HG03280 (cell line): ENCODE results near the gene TECPR1.

Experiments used
- ATAC-seq: cut with Tn5 transposase; IDR thresholded peaks from one replicate; pipeline ENCODE4 v1.9.1; 2021; ENCODE audit warnings: mild to moderate bottlenecking, moderate library complexity; ENCODE audit not compliant: unreplicated experiment

Gene TECPR1

DNA sequence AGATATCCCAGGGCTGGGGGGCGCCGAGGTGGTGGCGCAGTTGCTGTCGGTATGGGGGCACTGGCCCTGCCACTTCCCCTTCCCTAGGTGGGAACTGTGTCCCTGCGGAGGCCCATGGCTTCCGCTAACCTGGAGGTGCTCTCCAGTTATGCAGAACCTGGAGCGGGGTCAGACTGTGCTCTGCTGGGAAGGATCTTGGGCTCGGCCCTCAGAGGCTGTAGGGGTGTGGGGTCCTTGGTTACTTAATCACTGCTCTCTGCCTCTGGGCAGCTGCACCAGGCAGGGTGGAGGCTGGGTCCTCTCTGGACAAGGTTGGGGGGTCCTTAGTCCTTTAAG lies 31.8 kb upstream of the TECPR1 start:
- no peak for ATAC-seq

GRCh38 chr7:98283127-98283886 lies 31.3 kb upstream of the TECPR1 start:
- no peak for ATAC-seq

DNA sequence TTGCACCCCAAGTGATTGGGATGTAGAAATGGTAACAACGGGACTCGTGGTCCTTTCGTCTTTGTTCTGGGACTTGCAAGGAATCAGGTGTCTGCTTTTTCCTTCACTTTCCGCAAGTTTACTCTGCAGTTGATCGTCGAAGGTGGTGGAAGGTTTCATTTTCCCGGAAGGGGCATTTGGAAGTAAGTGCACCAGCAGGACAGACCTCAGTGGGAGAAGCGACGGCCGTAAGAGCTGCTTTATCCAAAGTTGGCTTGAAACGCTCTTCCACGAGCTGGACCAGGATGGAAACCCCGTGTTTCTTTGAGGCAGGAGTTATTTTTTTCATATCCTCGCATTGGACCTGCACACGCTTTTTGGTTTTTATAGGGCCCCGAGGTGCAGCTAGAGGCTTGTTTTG lies 30.7 kb upstream of the TECPR1 start:
- ATAC-seq, result no peak

GRCh38 chr7:98281757-98282606 lies 29.9 kb upstream of the TECPR1 start:
- ATAC-seq, result peak; percentile 30

DNA sequence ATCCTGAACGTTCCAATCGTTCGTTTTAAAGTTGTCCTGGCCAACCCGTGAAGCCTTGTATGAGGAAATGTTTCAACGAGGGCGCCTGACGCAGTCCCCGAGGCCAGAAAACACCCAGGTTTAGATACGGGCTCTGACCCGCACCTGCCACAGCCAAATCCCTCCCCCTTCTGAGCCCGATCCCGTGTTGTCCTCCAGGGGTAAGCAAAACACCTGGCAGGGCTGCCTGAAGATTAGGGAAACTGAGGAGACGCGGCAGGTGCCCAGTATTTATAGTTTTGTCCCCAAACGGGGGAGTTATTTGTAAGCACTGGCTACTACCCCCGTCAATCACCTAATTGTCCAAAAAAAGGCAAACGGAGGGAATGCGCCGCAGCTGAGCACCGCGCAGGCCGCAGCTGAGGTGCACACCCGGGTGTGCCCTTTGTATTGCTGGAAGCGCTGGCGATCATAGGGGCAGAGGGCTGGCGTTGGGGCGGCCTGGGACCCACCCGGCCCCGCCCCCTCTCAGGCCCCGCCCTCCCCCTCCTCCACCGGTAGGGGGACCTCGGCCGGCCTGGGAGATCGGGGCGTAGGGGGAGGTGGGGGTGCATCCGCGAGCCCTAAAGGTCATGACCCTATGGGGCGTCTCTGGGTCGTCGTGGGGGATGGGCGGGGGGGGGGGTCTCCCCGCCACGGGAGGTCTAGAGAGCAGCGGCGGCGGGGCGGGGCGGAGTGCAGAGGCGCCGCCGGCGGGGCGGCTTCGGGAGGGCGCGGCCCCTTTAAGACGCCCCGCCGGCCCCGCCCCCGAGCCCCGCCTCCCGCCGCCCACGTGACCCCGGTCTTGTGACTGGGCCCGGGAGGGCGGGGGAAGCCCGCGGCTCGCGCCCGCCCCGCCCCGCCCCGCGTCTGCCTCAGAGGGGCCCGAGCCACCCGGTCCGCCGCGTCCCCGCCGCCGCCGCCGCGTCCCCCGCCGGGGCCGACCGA lies 29.0 kb upstream of the TECPR1 start, which contains the start of gene BRI3:
Gene BRI3, plus strand, starts transcription at position 896 of the 966 bp plus-strand sequence. CDS start 110 bp downstream, outside the sequence.
- ATAC-seq, result peak; percentile 78

GRCh38 chr7:98280296-98280695 lies 28.3 kb upstream of the TECPR1 start:
- no peak for ATAC-seq

DNA sequence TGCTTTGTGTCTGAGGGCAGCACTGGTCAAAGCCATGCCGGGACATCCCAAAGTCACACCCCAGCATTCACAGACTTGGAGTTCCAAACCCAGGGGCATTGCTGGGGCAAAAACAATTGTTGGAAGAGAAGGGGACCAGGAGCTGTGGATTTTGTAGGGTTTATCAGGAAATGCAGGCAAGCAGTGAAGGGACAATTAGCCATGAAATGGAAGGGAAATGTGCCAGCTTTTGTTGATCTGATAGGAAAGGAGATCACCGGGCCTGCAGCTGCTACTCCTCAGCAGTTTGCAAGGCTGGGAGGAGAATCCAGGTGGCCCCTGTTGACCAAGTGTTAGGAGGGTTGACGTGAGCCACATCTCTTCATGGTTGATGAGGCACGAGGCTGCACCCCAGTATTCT lies 26.9 kb upstream of the TECPR1 start:
- ATAC-seq, result no peak

- ATAC-seq, result no peak
These were observed 26.4 kb upstream of the TECPR1 start for GRCh38 chr7:98278408-98278807.

DNA sequence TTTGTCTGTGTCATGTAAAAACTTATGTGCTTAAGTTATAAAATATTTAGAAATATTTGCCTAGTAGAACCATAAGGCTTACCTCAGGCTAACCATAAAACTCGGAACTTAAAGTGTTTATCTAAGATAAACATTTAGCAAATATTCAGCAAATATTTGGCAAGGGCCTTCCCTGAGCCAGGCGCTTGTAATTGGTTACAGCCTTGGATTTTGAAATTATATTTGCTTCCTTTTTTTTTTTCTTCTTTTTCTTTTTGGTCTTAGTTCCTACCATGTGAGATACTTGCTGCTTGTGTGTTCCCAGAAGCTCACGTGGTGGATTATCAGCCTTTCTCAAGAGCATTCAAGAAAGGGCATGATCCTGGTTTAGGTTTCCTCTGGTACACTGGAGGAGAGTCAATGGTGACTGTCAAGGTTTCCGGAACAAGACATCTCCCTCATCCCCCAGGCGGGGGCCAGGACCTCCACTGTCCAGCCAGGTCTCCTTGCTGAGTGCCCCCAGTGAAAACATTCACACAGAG lies 24.3 kb upstream of the TECPR1 start:
- no peak for ATAC-seq

DNA sequence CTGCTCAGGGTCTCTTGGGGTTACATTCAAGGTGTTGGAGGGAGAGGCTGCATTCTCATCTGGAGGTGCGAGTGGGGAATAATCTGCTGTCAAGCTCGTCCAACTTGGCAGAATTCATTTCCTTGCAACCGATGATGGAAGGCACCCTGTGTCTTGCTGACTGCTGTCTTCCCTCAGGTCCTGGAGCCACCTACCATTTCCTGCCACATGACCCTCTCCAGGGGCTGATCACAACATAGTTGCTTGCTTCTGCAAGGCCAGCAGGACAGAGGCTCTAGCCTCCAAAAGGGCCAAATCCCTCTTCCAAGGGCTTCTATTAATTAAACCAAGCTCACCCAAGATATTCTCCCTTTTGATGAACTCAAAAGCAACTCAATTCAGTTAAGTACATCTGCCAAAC lies 15.3 kb upstream of the TECPR1 start:
- ATAC-seq, result no peak

DNA sequence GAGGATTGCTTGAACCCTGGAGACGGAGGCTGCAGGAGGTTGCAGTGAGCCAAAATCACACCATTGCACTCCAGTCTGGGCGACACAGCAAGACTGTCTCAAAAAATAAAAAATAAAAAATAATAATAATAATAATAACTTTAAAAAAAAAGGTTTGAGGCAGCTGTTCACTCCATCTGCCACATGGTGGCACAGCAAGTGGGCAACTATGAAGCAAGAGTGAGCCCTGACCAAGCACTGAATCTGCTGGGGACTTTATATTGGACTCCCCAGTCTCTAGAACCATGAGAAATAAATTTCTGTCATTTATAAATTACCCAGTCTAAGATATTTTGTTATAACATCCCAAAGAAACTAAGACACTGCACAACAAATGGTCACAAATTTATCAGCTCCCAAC lies 14.8 kb upstream of the TECPR1 start:
- no peak for ATAC-seq

DNA sequence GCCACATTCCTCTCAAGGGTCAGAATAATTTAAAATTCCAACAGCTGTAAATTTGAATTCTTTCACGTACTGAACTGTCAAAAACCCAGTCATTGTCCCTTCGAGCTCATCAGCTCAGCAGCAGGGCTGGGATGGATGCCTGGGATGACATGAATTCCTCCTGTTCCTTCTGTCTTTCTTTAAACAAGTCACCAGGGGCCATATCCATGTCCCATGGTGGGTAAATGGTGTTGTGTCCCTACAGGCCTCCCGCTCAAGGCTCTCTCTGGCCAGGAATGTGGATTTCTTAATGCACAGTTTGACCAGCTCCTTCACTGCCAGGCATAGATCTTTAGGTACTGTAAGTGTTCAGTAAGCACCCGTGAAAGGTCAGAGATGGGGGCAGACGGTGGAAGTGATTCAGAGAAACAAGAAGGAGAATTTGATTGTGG lies 13.8 kb upstream of the TECPR1 start:
- no peak for ATAC-seq

GRCh38 chr7:98257701-98258100 lies 5.7 kb upstream of the TECPR1 start:
- ATAC-seq, result no peak

DNA sequence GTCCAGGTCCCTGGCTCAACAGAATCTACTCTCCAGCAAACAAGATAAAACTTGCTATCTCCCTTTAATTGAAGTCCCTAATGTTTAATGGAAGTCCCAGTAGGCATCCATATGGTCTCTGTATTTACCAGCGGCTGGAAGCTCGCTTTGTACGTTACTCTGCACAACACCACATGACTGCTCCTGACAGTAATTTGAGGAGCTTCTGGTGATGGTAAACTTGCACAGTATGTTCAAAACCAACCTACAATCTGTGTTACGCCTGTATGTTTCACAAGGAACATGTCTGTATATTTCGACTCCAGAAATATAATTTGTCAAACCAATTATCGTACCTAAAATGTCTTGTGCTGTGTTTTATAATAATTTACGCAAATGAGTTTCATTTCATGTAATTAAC lies 4.4 kb upstream of the TECPR1 start:
- ATAC-seq, result no peak

- no peak for ATAC-seq
These were observed 3.0 kb upstream of the TECPR1 start for GRCh38 chr7:98254951-98255610.

GRCh38 chr7:98254516-98254915 lies 2.5 kb upstream of the TECPR1 start:
- ATAC-seq, result no peak

GRCh38 chr7:98252425-98253054 lies 508 bp upstream of the TECPR1 start:
- ATAC-seq, result peak; percentile 0

GRCh38 chr7:98251231-98251600 lies 816 bp downstream of the TECPR1 start:
- peak; percentile 25 for ATAC-seq

DNA sequence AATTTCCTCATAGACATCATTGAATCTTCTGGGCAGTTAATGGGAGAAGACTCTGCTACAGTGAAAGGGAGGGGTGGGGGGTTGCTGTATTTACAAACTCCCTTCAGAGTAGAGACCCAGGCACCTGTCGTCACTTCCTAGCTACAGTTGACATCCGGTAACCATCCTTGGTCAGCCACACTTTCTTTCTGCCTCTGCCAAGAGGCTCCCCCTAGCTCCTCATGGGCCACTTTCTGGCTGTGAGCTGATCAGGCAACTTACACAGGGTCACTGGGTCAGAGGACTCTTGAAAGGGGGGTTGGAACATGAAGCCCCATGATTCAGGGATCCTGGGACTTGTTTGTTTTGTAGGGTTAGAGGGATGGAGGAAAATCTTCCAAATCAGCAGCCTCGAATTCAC lies 1.2 kb downstream of the TECPR1 start:
- no peak for ATAC-seq

DNA sequence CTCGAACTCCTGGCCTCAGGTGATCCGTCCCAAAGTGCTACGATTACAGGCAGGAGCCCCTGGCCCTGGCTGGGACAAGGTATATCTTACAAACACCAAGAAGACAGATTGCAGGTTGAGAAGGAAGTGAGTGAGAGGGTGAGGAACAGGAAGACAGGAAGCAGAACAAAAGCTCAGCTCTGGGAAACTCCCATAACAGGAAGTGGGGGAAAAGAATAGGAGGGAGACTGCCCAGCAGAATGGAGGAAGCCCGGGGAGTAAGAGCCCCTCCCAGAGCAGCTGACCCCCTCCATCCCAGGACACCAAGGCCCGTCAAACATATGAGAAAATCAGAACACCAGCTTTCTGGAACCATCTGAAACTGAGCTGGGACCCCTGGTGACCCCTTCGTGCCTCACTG lies 2.9 kb downstream of the TECPR1 start:
- ATAC-seq, result no peak
